Stomach (tissue), 9 donors: ENCODE data around the gene SEMA3D. TPM values are rescaled to one million over a fixed set of nuclear protein-coding genes. Genes with fewer than 3 reads are reported as not detected.

ENCODE experiments used
- DNase-seq, 2 donors: peaks; one replicate each; pipeline versions ENCODE4 v3.0.0 to v3.0.0-alpha.2; 2013 to 2019
- H3K27ac ChIP-seq, 5 donors: fragments of 200-600 bp in 4 of 5; sonication (generic) in 4 of 5; one replicate each; pipeline ENCODE4 v1.5.1; 2013 to 2019; ENCODE audit warnings: mild to moderate bottlenecking in 1 of 5, moderate library complexity in 1 of 5
- H3K27me3 ChIP-seq, 3 donors: fragments of 200-600 bp; sonication (generic); one replicate each; pipeline ENCODE4 v1.5.1; 2017 to 2019; ENCODE audit warnings: mixed run types in 1 of 3
- H3K36me3 ChIP-seq, 4 donors: fragments of 200-600 bp; sonication (generic); 1 replicate in 3 of 4; 2 replicates in 1 of 4; pipeline ENCODE4 v1.5.1; 2016 to 2019
- H3K4me1 ChIP-seq, 4 donors: fragments of 200-600 bp; sonication (generic); one replicate each; pipeline ENCODE4 v1.5.1; 2016 to 2019
- H3K4me3 ChIP-seq, 4 donors: fragments of 200-600 bp; sonication (generic) in 3 of 4; one replicate each; pipeline ENCODE4 v1.5.1; 2016 to 2019; ENCODE audit warnings: mild to moderate bottlenecking in 1 of 4
- H3K9me3 ChIP-seq, 4 donors: fragments of 200-600 bp; sonication (generic); one replicate each; pipeline ENCODE4 v1.5.1; 2016 to 2019
- CTCF ChIP-seq, 7 experiments: fragments of 450-650 bp in 4 of 7; fragments of 200-600 bp in 3 of 7; sonication (generic) in 3 of 7; IDR thresholded peaks; one replicate each; pipeline ENCODE4 v1.5.1; 2016 to 2019; ENCODE audit warnings: antibody characterized with exemption in 7 of 7, control low read depth in 2 of 7, mild to moderate bottlenecking in 1 of 7
- EP300 ChIP-seq: sonication (generic); formaldehyde crosslinking; IDR thresholded peaks from one replicate; pipeline ENCODE4 v1.6.1; 2017; ENCODE audit warnings: antibody characterized with exemption
- POLR2A ChIP-seq, 4 donors: fragments of 450-650 bp; IDR thresholded peaks; one replicate each; pipeline ENCODE4 v1.6.1; 2016; ENCODE audit warnings: antibody characterized with exemption in 4 of 4, control low read depth in 2 of 4, mild to moderate bottlenecking in 1 of 4, moderate library complexity in 1 of 4
- POLR2AphosphoS5 ChIP-seq, 3 donors: sonication (generic); formaldehyde crosslinking; IDR thresholded peaks; one replicate each; pipeline ENCODE4 v1.6.1; 2016; ENCODE audit warnings: antibody characterized with exemption in 3 of 3
- WGBS, 5 donors: extraction: QIAGEN DNeasy Blood & Tissue Kit in 3 of 5; methylation state at CpG; one replicate each; pipeline versions ENCODE4 v1.1.5 to v1.1.7; 2013 to 2018; 5-methylcytosine and 5-hydroxymethylcytosine counted together
- intact Hi-C: fragments of 100-400 bp; cut with DNase I; formaldehyde crosslinking; loops from one replicate; pipeline ENCODE4 v1.15.1; 2023; ENCODE audit warnings: low total_unique reads
- polyA plus RNA-seq, 3 donors: library from polyadenylated mRNA; stranded (reverse); fragments of 200-250 nt; gene quantifications; one replicate each; pipeline ENCODE4 v1.2.3, GENCODE V29; 2013
- total RNA-seq, 5 donors: library from RNA; depleted of rRNA; stranded (reverse); fragments of >200 nt; gene quantifications; one replicate each; pipeline versions ENCODE4 v1.1.0 to v1.2.3, GENCODE V29; 2014 to 2016
- donor health status: healthy with polysubstance abuse.
- donor health status: Bipolar disorder and iron deficiency.
- donor health status: healthy.

SEMA3D gene
- total and polyA plus RNA-seq, 8 donors, result 0.44 to 20.9 (median 2.6) TPM; not detected in 1

GRCh38 chr7:85065888-85066485 lies 120.9 kb downstream of the SEMA3D start:
- TF ChIP-seq POLR2A (IDR thresholded peaks at IDR 0.05) (no peak), CTCF (IDR thresholded peaks at IDR 0.05) (no peak), EP300 (no peak), POLR2AphosphoS5 (IDR thresholded peaks at IDR 0.05) (no peak)
- Histone ChIP-seq H3K27me3 (no peaks in the 10 kb centered on the region), H3K4me3 (no peak overlapping the region), H3K27ac (no peak overlapping the region), H3K4me1 (peaks cover 0 to 12% (median 4%) of the 10 kb centered on the region in 4 donors), H3K9me3 (no peaks in the 10 kb centered on the region), H3K36me3 (no peaks in the 10 kb centered on the region)
- intact Hi-C loops, result no loop called here
- DNase-seq, result no peak

- H3K27me3 ChIP-seq, result no peaks in the 10 kb centered on the region
- WGBS, 5 donors, result 14 to 37% (median 25%) methylated on average over 1 of the region's 1 CpG
- TF ChIP-seq CTCF (IDR thresholded peaks at IDR 0.05) (no peak), EP300 (no peak), POLR2AphosphoS5 (IDR thresholded peaks at IDR 0.05) (no peak), POLR2A (IDR thresholded peaks at IDR 0.05) (no peak)
- no peak overlapping the region for H3K27ac ChIP-seq
- peaks cover 0 to 12% (median 4%) of the 10 kb centered on the region in 4 donors for H3K4me1 ChIP-seq
- peak in 1 of 2 donors; percentile 49 for DNase-seq
- intact Hi-C loops, result no loop called here
- H3K4me3 ChIP-seq, result no peak overlapping the region
- no peaks in the 10 kb centered on the region for H3K9me3 ChIP-seq
- no peaks in the 10 kb centered on the region for H3K36me3 ChIP-seq
Measured at GRCh38 chr7:85065306-85065705, 121.5 kb downstream of the SEMA3D start.

GRCh38 chr7:85062651-85063050 lies 124.2 kb downstream of the SEMA3D start:
- Histone ChIP-seq H3K9me3 (no peaks in the 10 kb centered on the region), H3K27me3 (no peaks in the 10 kb centered on the region), H3K4me3 (no peak overlapping the region), H3K36me3 (no peaks in the 10 kb centered on the region), H3K4me1 (peaks cover 0 to 12% (median 4%) of the 10 kb centered on the region in 4 donors), H3K27ac (no peak overlapping the region)
- 76 to 90% (median 86%) methylated on average over 1 of the region's 1 CpG for WGBS, 5 donors
- TF ChIP-seq EP300 (no peak), CTCF (IDR thresholded peaks at IDR 0.05) (no peak)
- no peak for DNase-seq
- intact Hi-C loops, result no loop called here

- Histone ChIP-seq H3K27ac (no peak overlapping the region), H3K9me3 (no peaks in the 10 kb centered on the region), H3K36me3 (no peaks in the 10 kb centered on the region), H3K4me3 (no peak overlapping the region), H3K27me3 (no peaks in the 10 kb centered on the region), H3K4me1 (peaks cover 0 to 12% (median 4%) of the 10 kb centered on the region in 4 donors)
- intact Hi-C loops, result no loop called here
- no peak for DNase-seq
- 75 to 92% (median 85%) methylated on average over 2 of the region's 2 CpGs for WGBS, 5 donors
- TF ChIP-seq POLR2AphosphoS5 (IDR thresholded peaks at IDR 0.05) (no peak), CTCF (IDR thresholded peaks at IDR 0.05) (no peak), EP300 (no peak), POLR2A (IDR thresholded peaks at IDR 0.05) (no peak)
Measured at GRCh38 chr7:85061456-85061855, 125.4 kb downstream of the SEMA3D start.
